Panc1 (cell line): ENCODE results near the gene AP3D1. TPM values are rescaled to one million over a fixed set of nuclear protein-coding genes. Genes with fewer than 3 reads are reported as not detected.

Source experiments
- ATAC-seq: fragments of 200-7000 bp; cut with Tn5 transposase; 2 replicates; pipeline ENCODE4 v1.9.1; 2020; ENCODE audit warnings: mild to moderate bottlenecking, moderate library complexity
- BruUV-seq: library from RNA; stranded (reverse); fragments of 400-500 nt; replicated peaks from 2 replicates; lab custom pipeline; 2021; lab: Mats Ljungman, UMichigan
- CTCF ChIA-PET: fragments of 300-600 bp; sonication (Branson Sonifier 250); formaldehyde crosslinking; loops from one replicate; lab custom pipeline; 2022; ENCODE audit warnings: antibody characterized with exemption; lab: Charles Lee
- POLR2A ChIA-PET: fragments of 300-600 bp; sonication (Branson Sonifier 250); formaldehyde crosslinking; loops from one replicate; lab custom pipeline; 2022; ENCODE audit warnings: antibody characterized with exemption; lab: Charles Lee
- DNase-seq: peaks from one replicate; pipeline ENCODE4 v3.0.0-alpha.2; 2010; ENCODE audit warnings: low read depth, low spot score
- H3K27ac ChIP-seq: 2 replicates; pipeline ENCODE4 v1.5.1; 2011; ENCODE audit warnings: mild to moderate bottlenecking, low read length, inconsistent platforms
- H3K27me3 ChIP-seq: fragments of 200-500 bp; sonication (Bioruptor generic); 2 replicates; pipeline ENCODE4 v1.6.0; 2014; ENCODE audit warnings: low read length, inconsistent platforms; ENCODE audit not compliant: control insufficient read depth, insufficient read depth
- H3K36me3 ChIP-seq: fragments of 200-500 bp; sonication (Bioruptor generic); 2 replicates; pipeline ENCODE4 v1.5.1; 2014; ENCODE audit warnings: inconsistent platforms, mild to moderate bottlenecking, low read length, moderate library complexity; ENCODE audit not compliant: control insufficient read depth, insufficient read depth
- H3K4me1 ChIP-seq: 2 replicates; pipeline ENCODE4 v1.5.1; 2011; ENCODE audit warnings: inconsistent platforms, mild to moderate bottlenecking, low read length, moderate library complexity; ENCODE audit not compliant: control insufficient read depth, insufficient read depth
- H3K4me3 ChIP-seq, 2 experiments: 2 replicates each; pipeline ENCODE4 v1.5.1; 2011 to 2012; ENCODE audit warnings: low read depth in 2 of 2, low read length in 2 of 2, mild to moderate bottlenecking in 2 of 2, inconsistent platforms in 1 of 2, moderate library complexity in 1 of 2
- H3K9me3 ChIP-seq: fragments of 200-500 bp; sonication (Bioruptor generic); 2 replicates; pipeline ENCODE4 v1.5.1; 2014; ENCODE audit warnings: low read depth, mild to moderate bottlenecking, inconsistent platforms, low read length, moderate library complexity; ENCODE audit not compliant: control insufficient read depth, insufficient read depth
- POLR2AphosphoS5 ChIP-seq: IDR thresholded peaks from 2 replicates; pipeline ENCODE4 v1.6.1; 2012; ENCODE audit warnings: mild to moderate bottlenecking, low read depth, low read length, moderate library complexity
- SIN3A ChIP-seq: IDR thresholded peaks from 2 replicates; pipeline ENCODE4 v1.6.1; 2012; ENCODE audit warnings: low read depth, mild to moderate bottlenecking, low read length, moderate library complexity, borderline replicate concordance; ENCODE audit not compliant: insufficient read depth
- TCF7L2 ChIP-seq: IDR thresholded peaks from 2 replicates; pipeline ENCODE4 v1.6.1; 2011; ENCODE audit warnings: mild to moderate bottlenecking, low read depth, low read length, inconsistent platforms
- in situ Hi-C: cut with HindIII; loops from 2 replicates; pipeline ENCODE4 v1.10.0; 2016; ENCODE audit warnings: low sequenced_read_pairs, low pct_unique_long_range_greater_than_20kb
- intact Hi-C: fragments of 100-400 bp; cut with micrococcal nuclease; formaldehyde crosslinking; loops from one replicate; pipeline ENCODE4 v1.10.0; 2022; ENCODE audit not compliant: unreplicated experiment
- total RNA-seq: library from RNA; stranded (reverse); gene quantifications from one replicate; pipeline ENCODE4 v1.2.1, GENCODE V29; 2021; ENCODE audit not compliant: unreplicated experiment
- TF ChIP-seq, protein P1 (sequence below), 2 experiments: IDR thresholded peaks; 2 replicates each; pipeline ENCODE4 v1.6.1; 2011 to 2012; ENCODE audit warnings: low read depth in 2 of 2, control low read depth in 1 of 2, low read length in 1 of 2, mild to moderate bottlenecking in 1 of 2, moderate library complexity in 1 of 2; ENCODE audit not compliant: insufficient read depth in 1 of 2
- TF ChIP-seq, protein P2 (sequence below): fragments of 450-650 bp; IDR thresholded peaks from 2 replicates; pipeline ENCODE4 v1.5.1; 2017; ENCODE audit warnings: mild to moderate bottlenecking

The AP3D1 gene
- total RNA-seq, 1 experiment from 2014 or later: 167 TPM

DNA sequence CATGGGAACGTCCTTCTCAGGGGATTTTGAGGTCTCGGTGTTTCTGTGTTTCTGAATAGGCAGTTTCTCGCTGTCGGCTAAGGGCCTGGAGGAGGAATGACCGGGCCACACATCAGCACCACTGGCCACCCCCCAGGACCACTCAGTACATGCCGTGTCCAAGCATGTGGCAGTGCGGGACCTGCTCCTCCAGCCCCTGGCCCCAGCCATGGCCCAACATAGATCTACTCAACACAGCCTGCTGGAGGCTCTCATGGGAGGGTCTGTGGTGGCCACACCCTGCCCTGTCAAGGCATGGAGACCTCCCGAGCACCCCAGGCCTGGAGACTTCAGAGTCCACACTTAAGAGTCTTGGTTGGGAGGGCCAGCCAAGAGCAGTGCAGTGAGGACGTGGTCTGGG is 37.1 kb downstream of the AP3D1 start:
- BruUV-seq: no TSS peak
- ATAC-seq: no peak
- H3K4me1 ChIP-seq: no peaks in the 10 kb centered on the region
- H3K9me3 ChIP-seq: no peaks in the 10 kb centered on the region
- POLR2A ChIA-PET: no interaction called here
- CTCF ChIA-PET: no interaction called here
- in situ Hi-C loops: no loop called here
- no peak for DNase-seq
- H3K4me3 ChIP-seq: no peak overlapping the region
- H3K36me3 ChIP-seq: no peaks in the 10 kb centered on the region
- intact Hi-C loops: no loop called here
- TF ChIP-seq, protein P1, sequence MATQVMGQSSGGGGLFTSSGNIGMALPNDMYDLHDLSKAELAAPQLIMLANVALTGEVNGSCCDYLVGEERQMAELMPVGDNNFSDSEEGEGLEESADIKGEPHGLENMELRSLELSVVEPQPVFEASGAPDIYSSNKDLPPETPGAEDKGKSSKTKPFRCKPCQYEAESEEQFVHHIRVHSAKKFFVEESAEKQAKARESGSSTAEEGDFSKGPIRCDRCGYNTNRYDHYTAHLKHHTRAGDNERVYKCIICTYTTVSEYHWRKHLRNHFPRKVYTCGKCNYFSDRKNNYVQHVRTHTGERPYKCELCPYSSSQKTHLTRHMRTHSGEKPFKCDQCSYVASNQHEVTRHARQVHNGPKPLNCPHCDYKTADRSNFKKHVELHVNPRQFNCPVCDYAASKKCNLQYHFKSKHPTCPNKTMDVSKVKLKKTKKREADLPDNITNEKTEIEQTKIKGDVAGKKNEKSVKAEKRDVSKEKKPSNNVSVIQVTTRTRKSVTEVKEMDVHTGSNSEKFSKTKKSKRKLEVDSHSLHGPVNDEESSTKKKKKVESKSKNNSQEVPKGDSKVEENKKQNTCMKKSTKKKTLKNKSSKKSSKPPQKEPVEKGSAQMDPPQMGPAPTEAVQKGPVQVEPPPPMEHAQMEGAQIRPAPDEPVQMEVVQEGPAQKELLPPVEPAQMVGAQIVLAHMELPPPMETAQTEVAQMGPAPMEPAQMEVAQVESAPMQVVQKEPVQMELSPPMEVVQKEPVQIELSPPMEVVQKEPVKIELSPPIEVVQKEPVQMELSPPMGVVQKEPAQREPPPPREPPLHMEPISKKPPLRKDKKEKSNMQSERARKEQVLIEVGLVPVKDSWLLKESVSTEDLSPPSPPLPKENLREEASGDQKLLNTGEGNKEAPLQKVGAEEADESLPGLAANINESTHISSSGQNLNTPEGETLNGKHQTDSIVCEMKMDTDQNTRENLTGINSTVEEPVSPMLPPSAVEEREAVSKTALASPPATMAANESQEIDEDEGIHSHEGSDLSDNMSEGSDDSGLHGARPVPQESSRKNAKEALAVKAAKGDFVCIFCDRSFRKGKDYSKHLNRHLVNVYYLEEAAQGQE (IDR thresholded peaks at IDR 0.05; ENCODE audit: insufficient read depth in 1 of 2, low read depth in 2 of 2, low read length in 1 of 2): no peak
- TF ChIP-seq, protein P2, sequence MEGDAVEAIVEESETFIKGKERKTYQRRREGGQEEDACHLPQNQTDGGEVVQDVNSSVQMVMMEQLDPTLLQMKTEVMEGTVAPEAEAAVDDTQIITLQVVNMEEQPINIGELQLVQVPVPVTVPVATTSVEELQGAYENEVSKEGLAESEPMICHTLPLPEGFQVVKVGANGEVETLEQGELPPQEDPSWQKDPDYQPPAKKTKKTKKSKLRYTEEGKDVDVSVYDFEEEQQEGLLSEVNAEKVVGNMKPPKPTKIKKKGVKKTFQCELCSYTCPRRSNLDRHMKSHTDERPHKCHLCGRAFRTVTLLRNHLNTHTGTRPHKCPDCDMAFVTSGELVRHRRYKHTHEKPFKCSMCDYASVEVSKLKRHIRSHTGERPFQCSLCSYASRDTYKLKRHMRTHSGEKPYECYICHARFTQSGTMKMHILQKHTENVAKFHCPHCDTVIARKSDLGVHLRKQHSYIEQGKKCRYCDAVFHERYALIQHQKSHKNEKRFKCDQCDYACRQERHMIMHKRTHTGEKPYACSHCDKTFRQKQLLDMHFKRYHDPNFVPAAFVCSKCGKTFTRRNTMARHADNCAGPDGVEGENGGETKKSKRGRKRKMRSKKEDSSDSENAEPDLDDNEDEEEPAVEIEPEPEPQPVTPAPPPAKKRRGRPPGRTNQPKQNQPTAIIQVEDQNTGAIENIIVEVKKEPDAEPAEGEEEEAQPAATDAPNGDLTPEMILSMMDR: no peak
- no peak for TF ChIP-seq TCF7L2
- no peaks in the 10 kb centered on the region for H3K27me3 ChIP-seq
- no peak overlapping the region for H3K27ac ChIP-seq

DNA sequence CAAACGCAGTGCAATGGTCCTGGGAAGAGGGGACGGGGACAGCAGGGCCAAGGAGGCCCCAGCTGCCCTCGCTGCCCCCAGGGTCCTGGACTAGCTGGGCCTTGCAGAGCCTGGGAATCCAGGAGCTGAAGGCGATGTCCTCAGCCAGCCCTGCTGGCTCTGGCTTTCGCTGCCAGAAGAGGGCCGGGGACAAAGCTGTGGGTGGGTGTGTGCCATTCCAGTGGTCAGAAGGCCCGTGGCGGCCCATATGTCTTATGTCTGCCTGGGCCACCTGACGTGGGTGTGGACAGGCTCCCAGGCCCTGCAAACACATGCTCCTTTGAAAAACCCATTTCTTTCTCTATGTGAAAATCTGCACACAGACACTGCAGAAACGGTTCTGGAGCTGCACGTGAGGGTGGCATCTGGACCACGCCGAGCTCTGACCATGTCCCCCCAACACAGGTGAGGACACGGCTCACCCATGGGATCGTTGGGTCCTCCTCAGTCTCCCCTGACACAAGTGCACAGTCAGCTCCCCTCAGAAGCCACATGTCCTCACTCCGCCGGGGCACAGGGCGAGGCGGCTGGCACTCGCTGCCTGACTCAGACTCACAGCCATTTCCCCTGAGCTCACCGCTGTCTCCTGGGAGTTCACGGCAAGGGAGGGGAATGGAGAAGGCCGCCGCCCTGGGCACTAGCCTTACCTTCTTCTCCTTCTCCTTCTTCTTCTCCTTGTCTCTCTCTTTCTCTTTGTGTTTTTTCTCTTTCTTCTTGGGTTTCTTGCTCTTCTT is 37.7 kb downstream of the AP3D1 start:
- TF ChIP-seq SIN3A (no peak), POLR2AphosphoS5 (no peak), TCF7L2 (no peak)
- TF ChIP-seq, protein P1 (IDR thresholded peaks at IDR 0.05; ENCODE audit: insufficient read depth in 1 of 2, low read depth in 2 of 2, low read length in 1 of 2): no peak
- TF ChIP-seq, protein P2: no peak
- no peak overlapping the region for H3K27ac ChIP-seq
- H3K36me3 ChIP-seq: no peaks in the 10 kb centered on the region; the same call in 1 of the 2 replicates
- no peaks in the 10 kb centered on the region for H3K9me3 ChIP-seq
- no peaks in the 10 kb centered on the region for H3K4me1 ChIP-seq
- in situ Hi-C loops: no loop called here
- ATAC-seq (no peak), DNase-seq (no peak)
- intact Hi-C loops: no loop called here
- ChIA-PET POLR2A (no interaction called here), CTCF (no interaction called here)
- no peak overlapping the region for H3K4me3 ChIP-seq
- BruUV-seq: TSS peak; percentile 57
- no peaks in the 10 kb centered on the region for H3K27me3 ChIP-seq
